Fibroblast of villous mesenchyme (primary cell): Measurements from ENCODE around the gene JAKMIP3. TPM values are rescaled to one million over a fixed set of nuclear protein-coding genes. Genes with fewer than 3 reads are reported as not detected.

ENCODE experiments used
- DNase-seq: peaks from one replicate; pipeline ENCODE4 v3.0.0-alpha.2; 2010; ENCODE audit warnings: low read depth
- H3K4me3 ChIP-seq: 2 replicates; pipeline ENCODE4 v1.5.1; 2011; ENCODE audit warnings: low read depth, mild to moderate bottlenecking, low read length
- total RNA-seq: library from RNA; depleted of rRNA; stranded (reverse); fragments of >200 nt; gene quantifications from 2 replicates; pipeline ENCODE4 v1.2.3, GENCODE V29; 2012
- TF ChIP-seq, protein P1 (sequence below): IDR thresholded peaks from 2 replicates; pipeline ENCODE4 v1.5.1; 2012; ENCODE audit warnings: low read depth, mild to moderate bottlenecking, low read length; ENCODE audit not compliant: insufficient read depth

Gene JAKMIP3
- total RNA-seq, 1 donor, result 0.43 TPM

DNA sequence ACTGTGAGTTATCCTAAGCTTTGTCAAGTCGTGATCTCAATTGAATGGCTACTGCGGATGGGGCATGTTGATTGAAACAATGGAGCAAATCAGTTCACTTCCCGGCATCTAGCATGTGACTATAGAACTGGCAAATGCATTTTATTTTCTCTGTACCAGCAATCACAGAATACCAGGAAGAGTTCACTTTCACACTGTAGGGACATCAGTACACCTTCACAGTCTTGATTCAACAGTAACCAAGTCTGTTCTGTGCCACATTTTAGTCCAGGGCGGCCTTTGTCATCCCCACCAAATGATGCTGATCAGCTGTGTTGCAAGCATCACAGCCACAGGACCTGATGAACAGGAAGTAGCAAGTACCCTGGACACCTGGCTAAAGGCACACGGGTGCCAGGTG is 32.1 kb upstream of the JAKMIP3 start:
- H3K4me3 ChIP-seq, result no peak overlapping the region
- no peak for DNase-seq
- TF ChIP-seq, protein P1, sequence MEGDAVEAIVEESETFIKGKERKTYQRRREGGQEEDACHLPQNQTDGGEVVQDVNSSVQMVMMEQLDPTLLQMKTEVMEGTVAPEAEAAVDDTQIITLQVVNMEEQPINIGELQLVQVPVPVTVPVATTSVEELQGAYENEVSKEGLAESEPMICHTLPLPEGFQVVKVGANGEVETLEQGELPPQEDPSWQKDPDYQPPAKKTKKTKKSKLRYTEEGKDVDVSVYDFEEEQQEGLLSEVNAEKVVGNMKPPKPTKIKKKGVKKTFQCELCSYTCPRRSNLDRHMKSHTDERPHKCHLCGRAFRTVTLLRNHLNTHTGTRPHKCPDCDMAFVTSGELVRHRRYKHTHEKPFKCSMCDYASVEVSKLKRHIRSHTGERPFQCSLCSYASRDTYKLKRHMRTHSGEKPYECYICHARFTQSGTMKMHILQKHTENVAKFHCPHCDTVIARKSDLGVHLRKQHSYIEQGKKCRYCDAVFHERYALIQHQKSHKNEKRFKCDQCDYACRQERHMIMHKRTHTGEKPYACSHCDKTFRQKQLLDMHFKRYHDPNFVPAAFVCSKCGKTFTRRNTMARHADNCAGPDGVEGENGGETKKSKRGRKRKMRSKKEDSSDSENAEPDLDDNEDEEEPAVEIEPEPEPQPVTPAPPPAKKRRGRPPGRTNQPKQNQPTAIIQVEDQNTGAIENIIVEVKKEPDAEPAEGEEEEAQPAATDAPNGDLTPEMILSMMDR, result no peak

DNA sequence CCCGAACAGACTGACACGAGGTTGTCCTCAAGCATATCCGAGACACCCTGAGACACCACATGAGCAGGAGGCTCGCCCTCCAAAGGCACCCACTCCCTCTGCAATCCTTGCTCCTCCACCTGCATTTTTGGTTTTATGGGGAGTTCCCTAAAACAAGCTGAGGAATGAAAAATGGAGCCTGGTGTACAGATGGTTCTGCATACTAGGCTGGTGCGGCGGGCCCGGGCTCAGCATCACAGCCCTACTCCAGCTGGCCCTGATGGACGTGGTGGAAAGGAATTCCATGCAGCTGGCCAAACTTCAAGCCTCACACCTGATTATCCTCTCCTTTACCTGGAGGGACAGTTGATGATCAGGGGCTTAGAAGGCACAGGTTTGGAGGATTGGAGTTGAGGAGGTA is 30.3 kb upstream of the JAKMIP3 start:
- DNase-seq, result no peak
- no peak overlapping the region for H3K4me3 ChIP-seq
- TF ChIP-seq, protein P1, result no peak

DNA sequence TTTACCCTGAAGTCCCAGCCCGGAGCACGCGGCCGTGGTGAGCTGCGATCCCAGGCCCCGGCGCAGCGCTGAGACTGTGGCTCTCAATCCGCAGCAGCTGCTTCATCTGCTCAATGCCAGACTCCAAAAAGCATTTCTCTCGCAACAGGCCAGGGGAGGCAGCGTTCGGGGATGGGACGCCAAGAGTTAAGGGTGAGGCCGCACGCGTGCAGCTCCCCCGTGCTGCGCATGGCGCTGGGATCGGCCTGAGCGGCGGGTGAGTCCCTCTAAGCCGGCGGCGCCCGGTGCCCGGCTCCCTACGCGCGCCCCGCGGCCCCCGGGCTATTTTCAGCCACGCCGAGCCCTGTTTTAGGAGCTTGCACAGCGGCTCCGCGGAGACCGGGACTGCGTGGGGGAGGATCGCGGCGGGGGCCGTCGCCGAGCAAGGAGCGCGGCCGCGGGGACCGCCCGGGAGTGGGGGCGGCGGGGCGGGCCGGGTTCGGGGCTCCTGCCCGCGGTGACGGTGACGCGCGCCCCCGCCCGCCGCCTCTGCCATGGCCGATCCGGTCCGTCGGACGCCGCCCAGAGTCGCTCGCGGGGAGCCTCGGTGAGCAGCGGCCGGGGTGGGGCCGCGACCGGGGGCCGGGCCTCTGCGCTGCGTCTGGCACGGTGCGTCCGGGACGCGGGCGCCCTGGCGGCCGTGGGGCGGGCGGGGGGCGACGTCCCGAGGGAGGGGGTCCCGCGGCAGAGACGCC is 29.4 kb upstream of the JAKMIP3 start:
- TF ChIP-seq, protein P1, result no peak
- DNase-seq, result peak; percentile 11
- H3K4me3 ChIP-seq, result peak overlapping the region; percentile 10

DNA sequence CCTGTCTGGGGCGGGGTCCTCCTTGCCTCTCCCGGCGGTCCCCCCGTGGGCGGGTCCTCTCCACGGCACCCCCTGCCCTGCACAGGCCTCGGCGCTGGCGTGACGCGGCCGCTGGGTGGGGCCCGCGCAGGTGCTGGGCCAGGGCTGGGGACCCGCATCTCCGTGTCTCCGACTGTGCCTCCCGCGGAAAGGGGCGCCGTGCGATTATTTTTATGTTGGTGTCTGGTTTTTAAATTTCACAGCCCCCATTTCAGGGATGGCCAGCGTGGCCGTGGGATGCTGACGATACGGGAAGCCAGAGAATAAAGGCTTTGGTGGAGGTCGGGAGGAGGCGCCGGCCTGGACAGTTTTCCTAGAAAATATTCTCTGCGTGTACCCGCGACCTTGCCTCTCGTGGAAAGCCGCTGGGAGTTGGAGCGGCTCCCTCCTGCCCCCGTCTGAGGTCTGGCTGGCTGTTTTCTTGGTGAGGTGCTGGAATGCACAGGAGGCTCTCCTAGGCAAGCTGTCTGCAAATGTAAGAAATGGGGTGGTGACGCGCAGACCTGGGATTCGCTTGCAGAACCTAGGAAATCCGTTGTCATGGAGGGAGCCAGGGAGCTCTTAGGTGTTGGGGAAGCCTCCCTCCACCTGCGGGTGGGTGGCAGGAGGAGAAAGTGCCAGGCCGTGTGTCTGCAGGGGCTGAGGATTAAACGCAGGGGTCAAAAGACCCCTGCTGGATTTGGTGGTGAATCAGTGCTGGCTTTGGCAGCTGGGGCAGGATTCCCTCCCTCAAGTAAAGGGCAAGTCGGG is 28.7 kb upstream of the JAKMIP3 start:
- DNase-seq, result no peak
- TF ChIP-seq, protein P1, result no peak
- no peak overlapping the region for H3K4me3 ChIP-seq

DNA sequence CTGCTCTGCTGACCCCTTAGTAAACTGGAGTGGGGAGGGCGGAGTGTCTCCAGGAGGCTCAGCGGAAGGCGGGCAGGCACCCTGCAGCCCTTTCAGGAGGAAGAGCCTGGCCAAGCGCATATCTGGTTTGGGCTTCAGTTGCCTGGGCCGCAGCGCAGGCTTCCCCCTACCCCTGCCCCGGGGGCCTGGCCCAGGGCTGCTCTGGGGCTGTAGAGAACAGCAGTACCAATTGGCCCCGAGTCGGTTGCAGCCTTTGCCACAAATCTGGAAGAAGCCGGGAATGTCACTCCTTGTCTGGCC is 28.1 kb upstream of the JAKMIP3 start:
- H3K4me3 ChIP-seq, result no peak overlapping the region
- TF ChIP-seq, protein P1, result no peak
- no peak for DNase-seq

DNA sequence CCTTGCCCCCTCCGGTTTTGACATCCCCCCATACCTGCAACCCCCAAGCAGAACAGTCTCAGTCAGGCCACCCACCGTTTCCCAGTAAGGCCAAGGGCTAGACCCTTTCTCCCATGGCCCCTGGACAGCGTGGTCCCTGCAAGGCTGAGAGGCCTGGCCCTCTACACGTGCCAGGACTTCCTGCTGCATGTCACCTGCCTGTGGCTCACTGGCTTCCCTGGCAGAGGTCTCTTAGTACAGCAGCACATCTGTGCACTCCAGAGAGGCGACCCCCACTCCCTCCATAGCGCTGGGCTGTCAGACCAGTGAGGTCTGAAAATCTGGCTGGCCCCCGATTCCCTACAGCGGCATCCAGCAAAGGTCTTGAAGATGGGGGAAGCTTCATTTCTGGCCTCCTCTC is 26.4 kb upstream of the JAKMIP3 start:
- TF ChIP-seq, protein P1, result no peak
- no peak overlapping the region for H3K4me3 ChIP-seq
- no peak for DNase-seq
